D721Med (cell line): ENCODE measurements around the gene ALDOA.

Experiments
- DNase-seq: peaks from one replicate; pipeline ENCODE4 v3.0.0; 2011; ENCODE audit warnings: low spot score; ENCODE audit not compliant: insufficient read length
- FAIRE-seq: peaks from 2 replicates; lab custom pipeline; 2011; peaks lifted over from hg19 to GRCh38; lab: Jason Lieb, UNC
- TF ChIP-seq, protein P1 (sequence below): IDR thresholded peaks from 2 replicates; pipeline ENCODE4 v1.5.1; 2012; ENCODE audit warnings: mild to moderate bottlenecking, control low read depth; ENCODE audit not compliant: insufficient read depth; ENCODE audit errors: missing control alignments

ALDOA gene

DNA sequence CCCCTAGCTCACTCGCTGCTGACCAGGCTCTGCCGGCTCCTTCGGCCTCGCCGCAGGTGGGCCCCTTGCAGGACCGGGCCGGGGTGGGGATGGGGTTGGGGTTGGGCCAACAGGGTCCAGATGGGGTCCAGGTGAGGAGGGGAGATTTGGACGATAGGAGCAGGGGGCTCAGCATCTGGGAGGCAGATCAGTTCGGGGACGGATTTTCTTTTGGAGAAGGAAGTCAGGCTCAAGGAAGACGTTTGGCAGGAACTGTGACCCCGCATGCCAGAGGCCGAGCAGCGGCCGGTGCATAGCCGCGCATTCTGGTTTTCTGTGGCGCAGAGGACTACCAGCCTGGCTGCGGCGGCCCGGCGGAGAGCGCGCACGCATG lies 845 bp upstream of the ALDOA start:
- TF ChIP-seq, protein P1, sequence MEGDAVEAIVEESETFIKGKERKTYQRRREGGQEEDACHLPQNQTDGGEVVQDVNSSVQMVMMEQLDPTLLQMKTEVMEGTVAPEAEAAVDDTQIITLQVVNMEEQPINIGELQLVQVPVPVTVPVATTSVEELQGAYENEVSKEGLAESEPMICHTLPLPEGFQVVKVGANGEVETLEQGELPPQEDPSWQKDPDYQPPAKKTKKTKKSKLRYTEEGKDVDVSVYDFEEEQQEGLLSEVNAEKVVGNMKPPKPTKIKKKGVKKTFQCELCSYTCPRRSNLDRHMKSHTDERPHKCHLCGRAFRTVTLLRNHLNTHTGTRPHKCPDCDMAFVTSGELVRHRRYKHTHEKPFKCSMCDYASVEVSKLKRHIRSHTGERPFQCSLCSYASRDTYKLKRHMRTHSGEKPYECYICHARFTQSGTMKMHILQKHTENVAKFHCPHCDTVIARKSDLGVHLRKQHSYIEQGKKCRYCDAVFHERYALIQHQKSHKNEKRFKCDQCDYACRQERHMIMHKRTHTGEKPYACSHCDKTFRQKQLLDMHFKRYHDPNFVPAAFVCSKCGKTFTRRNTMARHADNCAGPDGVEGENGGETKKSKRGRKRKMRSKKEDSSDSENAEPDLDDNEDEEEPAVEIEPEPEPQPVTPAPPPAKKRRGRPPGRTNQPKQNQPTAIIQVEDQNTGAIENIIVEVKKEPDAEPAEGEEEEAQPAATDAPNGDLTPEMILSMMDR = no peak
- no peak for FAIRE-seq
- no peak for DNase-seq

DNA sequence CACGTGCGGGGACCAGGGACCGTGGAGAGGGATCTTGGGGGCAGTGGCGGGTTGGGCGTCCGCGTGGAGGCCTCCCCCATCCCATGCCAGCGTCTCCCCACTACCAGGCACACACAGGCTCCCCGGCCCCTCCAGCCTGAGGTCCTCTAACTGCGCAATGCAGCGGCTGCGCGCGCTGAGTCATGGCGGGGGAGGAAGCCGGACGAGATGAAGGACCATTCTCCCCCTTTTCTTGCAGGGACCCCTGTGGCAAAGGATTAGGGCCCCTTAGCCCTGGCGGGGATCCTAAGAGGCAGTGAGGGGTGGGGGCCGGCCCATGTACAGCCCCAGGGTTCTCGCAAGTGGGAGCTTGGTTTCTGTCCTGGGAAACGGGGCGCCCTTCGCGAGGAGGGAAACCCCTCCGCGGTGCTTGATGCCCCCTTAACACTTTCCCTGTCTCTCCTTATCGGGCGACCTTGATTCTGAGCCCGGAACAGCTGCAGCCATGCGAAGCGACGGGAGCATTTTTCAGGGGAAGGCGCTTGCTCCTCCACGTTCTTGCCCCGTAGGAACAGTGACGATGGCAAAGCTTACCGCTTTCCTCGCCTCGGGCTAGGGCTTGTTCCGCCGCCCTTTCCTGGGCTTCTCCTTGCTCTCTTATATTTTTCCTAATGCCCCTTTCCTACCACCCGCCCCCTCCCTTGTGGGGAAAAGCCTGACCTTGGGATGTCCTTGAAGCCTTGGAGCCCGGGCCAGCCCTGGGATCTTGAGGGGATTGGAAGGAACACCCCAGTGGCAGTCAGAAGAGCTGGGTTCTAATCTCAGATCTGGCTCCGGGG lies 592 bp downstream of the ALDOA start:
- DNase-seq (no peak), FAIRE-seq (no peak)
- TF ChIP-seq, protein P1 = no peak

DNA sequence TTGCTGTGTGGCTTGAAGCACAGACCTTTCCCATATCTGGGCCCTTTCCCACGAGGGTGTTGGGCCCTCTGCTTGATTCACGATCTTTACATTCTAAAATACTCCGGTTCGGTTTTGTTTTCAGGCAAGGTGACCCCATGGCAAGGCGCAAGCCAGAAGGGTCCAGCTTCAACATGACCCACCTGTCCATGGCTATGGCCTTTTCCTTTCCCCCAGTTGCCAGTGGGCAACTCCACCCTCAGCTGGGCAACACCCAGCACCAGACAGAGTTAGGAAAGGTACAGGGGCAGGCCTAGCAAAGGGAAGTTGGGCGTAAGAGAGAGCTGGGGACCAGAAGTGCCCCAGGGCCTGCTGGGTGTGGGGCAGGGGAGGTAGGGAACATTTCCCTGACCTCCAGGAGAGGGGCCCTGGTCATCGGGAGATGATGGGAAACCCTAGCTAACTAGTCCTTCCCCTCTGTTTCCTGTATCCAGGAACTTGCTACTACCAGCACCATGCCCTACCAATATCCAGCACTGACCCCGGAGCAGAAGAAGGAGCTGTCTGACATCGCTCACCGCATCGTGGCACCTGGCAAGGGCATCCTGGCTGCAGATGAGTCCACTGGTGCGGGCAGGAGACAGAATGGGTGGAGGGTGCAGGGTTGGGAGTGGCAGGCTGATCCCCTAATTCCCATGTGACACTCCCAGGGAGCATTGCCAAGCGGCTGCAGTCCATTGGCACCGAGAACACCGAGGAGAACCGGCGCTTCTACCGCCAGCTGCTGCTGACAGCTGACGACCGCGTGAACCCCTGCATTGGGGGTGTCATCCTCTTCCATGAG lies 1.4 kb downstream of the ALDOA start:
- FAIRE-seq = no peak
- TF ChIP-seq, protein P1 = no peak
- no peak for DNase-seq

DNA sequence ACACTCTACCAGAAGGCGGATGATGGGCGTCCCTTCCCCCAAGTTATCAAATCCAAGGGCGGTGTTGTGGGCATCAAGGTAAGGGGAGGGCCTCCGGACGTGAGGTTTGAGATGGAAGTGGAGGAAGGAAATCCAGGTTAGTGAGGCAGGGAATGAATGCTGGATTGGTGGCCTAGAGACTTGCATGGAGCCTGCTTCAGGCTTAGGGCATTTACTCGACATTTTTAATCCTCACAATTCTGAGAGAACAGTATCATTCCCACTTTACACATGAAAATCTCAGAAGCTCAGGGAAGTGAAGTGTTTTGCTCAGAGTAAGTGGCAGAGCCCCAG lies 2.0 kb downstream of the ALDOA start:
- TF ChIP-seq, protein P1 = no peak
- no peak for DNase-seq
- FAIRE-seq = no peak

DNA sequence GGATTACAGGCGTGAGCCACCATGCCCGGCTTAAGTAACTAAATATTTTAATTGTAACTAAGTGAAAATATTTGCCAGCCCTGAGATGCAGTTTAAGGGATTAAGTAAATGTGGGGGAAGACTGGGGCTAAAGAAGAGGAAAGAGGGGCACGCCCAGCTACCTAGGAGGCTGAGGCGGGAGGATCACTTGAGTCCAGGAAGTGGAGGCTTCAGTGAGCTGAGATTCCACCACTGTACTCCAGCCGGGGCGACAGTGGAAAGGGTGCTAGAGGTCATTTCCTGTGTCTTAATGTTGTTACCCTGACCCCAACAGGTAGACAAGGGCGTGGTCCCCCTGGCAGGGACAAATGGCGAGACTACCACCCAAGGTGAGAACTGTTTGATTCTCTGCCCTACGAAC lies 2.8 kb downstream of the ALDOA start:
- TF ChIP-seq, protein P1 = no peak
- FAIRE-seq (no peak), DNase-seq (no peak)

DNA sequence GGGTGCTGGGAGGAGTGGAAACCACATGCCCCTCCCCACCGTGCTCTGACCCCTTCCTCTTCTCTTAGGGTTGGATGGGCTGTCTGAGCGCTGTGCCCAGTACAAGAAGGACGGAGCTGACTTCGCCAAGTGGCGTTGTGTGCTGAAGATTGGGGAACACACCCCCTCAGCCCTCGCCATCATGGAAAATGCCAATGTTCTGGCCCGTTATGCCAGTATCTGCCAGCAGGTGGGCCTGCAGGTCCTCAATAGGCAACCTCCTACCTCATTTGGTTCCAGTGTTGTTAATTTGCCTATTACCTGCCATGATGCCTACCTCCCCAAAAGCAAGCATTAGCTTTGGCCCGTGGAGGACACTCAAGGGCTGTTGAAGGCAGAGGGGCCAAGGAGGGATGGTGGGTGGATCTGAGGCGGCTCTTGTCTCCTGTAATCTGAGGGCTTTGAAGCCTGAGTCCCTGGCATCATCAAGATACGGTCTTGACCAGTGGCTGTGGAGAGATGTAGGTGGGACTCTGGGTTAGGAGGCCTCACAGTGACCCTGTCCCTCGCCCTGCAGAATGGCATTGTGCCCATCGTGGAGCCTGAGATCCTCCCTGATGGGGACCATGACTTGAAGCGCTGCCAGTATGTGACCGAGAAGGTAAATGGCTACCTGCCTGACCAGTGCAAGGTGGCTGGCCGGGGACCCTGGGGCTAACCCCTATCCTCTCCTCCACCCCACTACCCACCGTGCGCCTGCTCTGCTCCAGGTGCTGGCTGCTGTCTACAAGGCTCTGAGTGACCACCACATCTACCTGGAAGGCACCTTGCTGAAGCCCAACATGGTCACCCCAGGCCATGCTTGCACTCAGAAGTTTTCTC lies 3.4 kb downstream of the ALDOA start:
- TF ChIP-seq, protein P1 = peak; percentile 37
- no peak for FAIRE-seq

More for the DNA sequence above, 3.4 kb downstream of the ALDOA start:
- no peak for DNase-seq
